HFFc6 (cell line): ENCODE results near the gene IL17D. TPM values are rescaled to one million over a fixed set of nuclear protein-coding genes. Genes with fewer than 3 reads are reported as not detected.

ENCODE experiments used
- DNase-seq: peaks from one replicate; pipeline ENCODE4 v3.0.0-alpha.2; 2018
- H3K27ac Mint-ChIP-seq: 2 replicates; pipeline ENCODE4 v1.8.0; 2020; ENCODE audit warnings: mild to moderate bottlenecking, mixed read lengths
- H3K27me3 Mint-ChIP-seq: 2 replicates; pipeline ENCODE4 v1.8.0; 2021; ENCODE audit warnings: mild to moderate bottlenecking, moderate library complexity, mixed read lengths; ENCODE audit not compliant: insufficient read depth
- H3K36me3 Mint-ChIP-seq: 2 replicates; pipeline ENCODE4 v1.8.0; 2021; ENCODE audit warnings: low read depth, mixed read lengths
- H3K4me1 Mint-ChIP-seq: 2 replicates; pipeline ENCODE4 v1.8.0; 2020; ENCODE audit warnings: low read depth, mixed read lengths
- H3K4me3 Mint-ChIP-seq: 2 replicates; pipeline ENCODE4 v1.8.0; 2020; ENCODE audit warnings: mild to moderate bottlenecking, moderate library complexity, mixed read lengths
- H3K9me3 Mint-ChIP-seq: 2 replicates; pipeline ENCODE4 v1.8.0; 2020; ENCODE audit warnings: mild to moderate bottlenecking, mixed read lengths
- long read RNA-seq: library from polyadenylated mRNA; unstranded; transcript quantifications from one replicate; pipeline ENCODE4 v2.0.0, GENCODE V29; 2019
- total RNA-seq, 6 experiments: library from RNA; stranded (reverse); fragmentation: NEBNext Ultra II Directional; extraction: Animal tissue kit (Norgen Biotek cat#: 25700); gene quantifications; 2 replicates in 1 of 6; 3 replicates in 5 of 6; pipeline ENCODE4 v1.2.3, GENCODE V29; 2021
- TF ChIP-seq, protein P1 (sequence below): fragments of 200-600 bp; sonication (generic); IDR thresholded peaks from 2 replicates; pipeline ENCODE4 v1.5.0; 2021; ENCODE audit warnings: antibody characterized with exemption, mild to moderate bottlenecking

Gene IL17D, protein sequence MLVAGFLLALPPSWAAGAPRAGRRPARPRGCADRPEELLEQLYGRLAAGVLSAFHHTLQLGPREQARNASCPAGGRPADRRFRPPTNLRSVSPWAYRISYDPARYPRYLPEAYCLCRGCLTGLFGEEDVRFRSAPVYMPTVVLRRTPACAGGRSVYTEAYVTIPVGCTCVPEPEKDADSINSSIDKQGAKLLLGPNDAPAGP
- total RNA-seq: under 1 TPM; 0.28 to 0.99 (median 0.61) TPM
- long read RNA-seq: 0 reads

DNA sequence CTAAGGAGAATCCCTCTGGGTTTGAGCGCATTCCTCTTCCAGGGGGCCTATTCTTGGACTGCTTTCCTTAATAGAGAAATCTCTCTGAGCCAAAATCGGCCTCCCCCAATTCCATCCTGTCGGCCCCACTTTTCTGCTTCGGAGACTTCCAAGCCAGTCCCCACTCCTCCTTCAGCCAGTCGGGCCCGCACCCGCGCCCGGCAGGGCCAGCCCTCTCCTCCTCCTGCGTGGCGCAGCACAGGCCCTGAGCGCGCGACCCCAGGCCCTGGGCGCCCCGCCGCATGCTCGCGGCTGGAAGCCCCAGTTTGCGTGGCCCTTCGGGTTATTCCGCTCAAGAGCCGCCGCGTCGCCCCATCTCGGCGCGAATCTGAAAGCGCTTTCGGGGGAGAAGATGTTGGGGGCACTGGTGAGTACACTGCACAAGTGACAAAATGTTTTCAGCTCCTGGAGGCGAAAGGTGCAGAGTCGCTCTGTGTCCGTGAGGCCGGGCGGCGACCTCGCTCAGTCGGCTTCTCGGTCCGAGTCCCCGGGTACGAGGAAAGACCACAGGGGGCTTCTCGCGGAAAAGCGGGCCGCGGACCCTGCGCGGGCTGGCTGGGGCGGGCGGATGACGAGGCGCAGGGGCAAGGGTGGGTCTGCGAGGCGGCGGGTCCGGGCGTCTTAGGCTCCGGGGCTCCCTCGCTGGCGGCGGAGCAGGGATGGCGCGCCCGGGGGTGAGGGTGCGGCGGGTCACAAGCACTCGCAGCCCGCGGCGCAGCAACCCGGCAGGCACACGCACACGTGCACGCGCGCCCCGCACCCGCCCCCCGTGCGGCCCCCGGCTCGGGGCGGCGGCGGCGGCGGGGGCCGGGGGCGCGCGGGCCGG lies at the start of gene IL17D:
IL17D (plus strand) TSS at position 785 of the 865 bp plus-strand sequence. CDS start 303 bp downstream, outside the sequence.
- TF ChIP-seq, protein P1, sequence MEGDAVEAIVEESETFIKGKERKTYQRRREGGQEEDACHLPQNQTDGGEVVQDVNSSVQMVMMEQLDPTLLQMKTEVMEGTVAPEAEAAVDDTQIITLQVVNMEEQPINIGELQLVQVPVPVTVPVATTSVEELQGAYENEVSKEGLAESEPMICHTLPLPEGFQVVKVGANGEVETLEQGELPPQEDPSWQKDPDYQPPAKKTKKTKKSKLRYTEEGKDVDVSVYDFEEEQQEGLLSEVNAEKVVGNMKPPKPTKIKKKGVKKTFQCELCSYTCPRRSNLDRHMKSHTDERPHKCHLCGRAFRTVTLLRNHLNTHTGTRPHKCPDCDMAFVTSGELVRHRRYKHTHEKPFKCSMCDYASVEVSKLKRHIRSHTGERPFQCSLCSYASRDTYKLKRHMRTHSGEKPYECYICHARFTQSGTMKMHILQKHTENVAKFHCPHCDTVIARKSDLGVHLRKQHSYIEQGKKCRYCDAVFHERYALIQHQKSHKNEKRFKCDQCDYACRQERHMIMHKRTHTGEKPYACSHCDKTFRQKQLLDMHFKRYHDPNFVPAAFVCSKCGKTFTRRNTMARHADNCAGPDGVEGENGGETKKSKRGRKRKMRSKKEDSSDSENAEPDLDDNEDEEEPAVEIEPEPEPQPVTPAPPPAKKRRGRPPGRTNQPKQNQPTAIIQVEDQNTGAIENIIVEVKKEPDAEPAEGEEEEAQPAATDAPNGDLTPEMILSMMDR: peak; percentile 35; the same call in 1 of the 2 replicates
- Mint-ChIP-seq H3K27me3 (peaks cover 25% of the 10 kb centered on the region), H3K4me1 (peaks cover 24% of the 10 kb centered on the region), H3K4me3 (peak within 1 kb of the TSS; percentile 91), H3K36me3 (no peaks in the 10 kb centered on the region; the same call in 1 of the 2 replicates), H3K27ac (peak within 1 kb of the TSS; percentile 53; the same call in 1 of the 2 replicates), H3K9me3 (no peaks in the 10 kb centered on the region)
- DNase-seq: no peak

DNA sequence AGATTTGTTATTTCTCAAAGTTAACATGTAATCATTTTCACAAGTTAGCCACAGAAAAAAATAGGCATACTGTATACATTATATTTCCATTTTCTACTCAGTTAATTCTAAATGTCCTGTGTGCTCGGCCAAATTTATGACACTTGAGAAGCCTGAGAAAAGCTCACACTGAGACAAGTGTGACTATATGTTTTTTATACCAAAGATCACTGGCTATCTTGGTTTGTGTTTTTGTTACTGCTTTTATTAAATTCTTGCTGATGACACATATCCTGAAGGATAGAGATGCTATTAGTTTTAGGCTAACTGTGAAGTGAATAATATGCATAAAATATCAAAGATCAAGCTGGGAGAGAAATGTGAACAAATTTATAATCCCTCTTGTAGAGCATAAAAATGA lies 49.3 kb upstream of the IL17D start:
- H3K27ac Mint-ChIP-seq: peak overlapping the region; percentile 25; the same call in 1 of the 2 replicates
- DNase-seq: peak; percentile 9
- TF ChIP-seq, protein P1: no peak
- H3K4me3 Mint-ChIP-seq: no peak overlapping the region; the same call in 1 of the 2 replicates
- H3K27me3 Mint-ChIP-seq: no peaks in the 10 kb centered on the region
- H3K9me3 Mint-ChIP-seq: no peaks in the 10 kb centered on the region
- H3K36me3 Mint-ChIP-seq: 0 out of 2 replicates have a peak, but pooled peaks cover 6% of the 10 kb centered on the region
- peaks cover 16% of the 10 kb centered on the region for H3K4me1 Mint-ChIP-seq

DNA sequence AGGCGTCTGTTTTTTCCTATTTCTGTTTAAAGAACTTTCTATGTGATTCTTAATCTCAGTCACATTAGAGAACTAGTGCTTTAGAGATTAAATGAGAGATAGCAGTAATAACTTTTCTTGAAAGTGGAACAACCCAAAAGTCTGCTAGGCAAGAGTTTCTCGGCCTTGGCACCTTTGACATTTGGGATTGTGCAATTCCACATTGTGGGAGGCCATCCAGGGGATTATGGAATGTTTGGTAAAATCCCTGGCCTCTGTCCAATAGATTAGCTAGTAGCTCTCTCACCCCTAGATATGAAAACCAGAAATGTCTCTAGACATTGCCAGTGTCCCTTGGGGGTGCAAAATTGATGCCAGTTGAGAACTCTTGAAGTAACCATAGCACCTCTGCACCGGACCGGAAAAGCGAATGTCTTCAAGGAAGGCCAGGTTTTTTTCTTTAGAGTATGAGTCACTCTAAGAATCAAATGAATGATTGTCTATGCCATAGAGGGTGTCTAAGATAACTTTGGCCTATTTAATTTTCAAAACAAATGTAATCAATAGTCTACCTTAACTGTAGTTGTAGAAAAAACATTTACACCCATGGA lies 45.0 kb upstream of the IL17D start:
- H3K4me1 Mint-ChIP-seq: peaks cover 11% of the 10 kb centered on the region
- H3K27me3 Mint-ChIP-seq: no peaks in the 10 kb centered on the region; the same call in 1 of the 2 replicates
- H3K4me3 Mint-ChIP-seq: no peak overlapping the region
- DNase-seq: no peak
- TF ChIP-seq, protein P1: no peak
- H3K36me3 Mint-ChIP-seq: no peaks in the 10 kb centered on the region
- H3K9me3 Mint-ChIP-seq: no peaks in the 10 kb centered on the region
- no peak overlapping the region for H3K27ac Mint-ChIP-seq

DNA sequence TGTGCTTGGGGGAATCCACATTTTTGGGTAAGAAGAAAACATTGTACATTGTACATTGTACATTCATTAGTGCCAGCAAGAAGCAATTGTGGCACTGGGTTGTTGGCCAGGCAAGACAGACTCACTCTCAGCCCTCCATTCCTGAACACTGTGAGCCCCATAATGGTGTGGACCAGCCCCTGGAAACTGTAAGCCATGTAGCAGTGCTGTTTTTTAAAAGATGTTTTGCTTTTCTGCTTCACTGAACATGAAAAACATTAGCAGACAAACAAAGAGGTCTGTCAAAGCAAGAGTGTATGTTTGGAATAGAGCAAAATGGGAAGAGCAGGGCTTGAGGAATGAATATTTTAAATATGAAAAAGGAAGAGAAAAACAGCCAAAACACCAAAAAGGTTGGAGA lies 39.1 kb upstream of the IL17D start:
- TF ChIP-seq, protein P1: no peak
- H3K27me3 Mint-ChIP-seq: no peaks in the 10 kb centered on the region; the same call in 1 of the 2 replicates
- peaks cover 4% of the 10 kb centered on the region for H3K36me3 Mint-ChIP-seq
- no peak for DNase-seq
- H3K9me3 Mint-ChIP-seq: no peaks in the 10 kb centered on the region
- no peak overlapping the region for H3K27ac Mint-ChIP-seq
- no peaks in the 10 kb centered on the region for H3K4me1 Mint-ChIP-seq
- H3K4me3 Mint-ChIP-seq: no peak overlapping the region

DNA sequence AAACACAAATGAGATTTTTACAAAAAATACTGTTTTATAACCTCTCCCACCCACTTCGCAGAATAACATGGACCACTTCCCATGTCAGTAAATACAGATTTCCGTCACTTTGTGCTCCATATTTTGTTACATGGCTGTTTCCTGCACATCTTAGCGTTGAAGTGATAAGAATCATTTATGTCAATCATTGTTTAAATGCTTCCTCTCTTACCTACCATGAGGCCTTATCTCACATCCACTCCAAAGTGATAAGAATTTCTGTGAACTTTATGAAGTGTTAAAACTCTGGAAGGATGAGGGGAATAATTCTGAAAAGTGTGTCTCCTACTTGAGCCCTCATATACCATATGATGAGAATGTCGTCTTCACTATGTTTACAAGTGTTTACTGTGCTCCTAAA lies 36.6 kb upstream of the IL17D start:
- H3K4me1 Mint-ChIP-seq: no peaks in the 10 kb centered on the region

More for the DNA sequence above, 36.6 kb upstream of the IL17D start:
- H3K27me3 Mint-ChIP-seq: no peaks in the 10 kb centered on the region
- H3K4me3 Mint-ChIP-seq: no peak overlapping the region
- H3K9me3 Mint-ChIP-seq: no peaks in the 10 kb centered on the region
- H3K27ac Mint-ChIP-seq: no peak overlapping the region
- TF ChIP-seq, protein P1: no peak
- H3K36me3 Mint-ChIP-seq: peaks cover 4% of the 10 kb centered on the region
- no peak for DNase-seq
